ENCODE measurements around the gene SKAP1.

Gene SKAP1

GRCh38 chr17:48144231-48144630 lies 285.8 kb downstream of the SKAP1 start:
- no peak for DNase-seq (ENCODE audit: low read depth)

GRCh38 chr17:48143629-48144028 lies 286.4 kb downstream of the SKAP1 start:
- DNase-seq (ENCODE audit: low read depth) = no peak

GRCh38 chr17:48139944-48140343 lies 290.1 kb downstream of the SKAP1 start:
- DNase-seq (ENCODE audit: low read depth) = no peak

- no peak for DNase-seq (ENCODE audit: low read depth)
Measured at GRCh38 chr17:48137656-48138055, 292.4 kb downstream of the SKAP1 start.

- DNase-seq (ENCODE audit: low read depth) = no peak
Measured at GRCh38 chr17:48134912-48135480, 295.0 kb downstream of the SKAP1 start.

- DNase-seq (ENCODE audit: low read depth) = no peak
Measured at GRCh38 chr17:48132385-48132784, 297.6 kb downstream of the SKAP1 start.

- peak; percentile 83 for DNase-seq (ENCODE audit: low read depth)
Measured at GRCh38 chr17:48131216-48131824, 298.7 kb downstream of the SKAP1 start.

- no peak for DNase-seq (ENCODE audit: low read depth)
Measured at GRCh38 chr17:48129981-48130380, 300.0 kb downstream of the SKAP1 start.

- DNase-seq (ENCODE audit: low read depth) = no peak
Measured at GRCh38 chr17:48128400-48128799, 301.6 kb downstream of the SKAP1 start.

GRCh38 chr17:48127371-48128051 lies 302.5 kb downstream of the SKAP1 start:
- DNase-seq (ENCODE audit: low read depth) = peak; percentile 80

- DNase-seq (ENCODE audit: low read depth) = no peak
Measured at GRCh38 chr17:48126532-48126850, 303.5 kb downstream of the SKAP1 start.

GRCh38 chr17:48125829-48126531 lies 304.0 kb downstream of the SKAP1 start:
- DNase-seq (ENCODE audit: low read depth) = no peak

GRCh38 chr17:48123776-48124388 lies 306.1 kb downstream of the SKAP1 start:
- DNase-seq (ENCODE audit: low read depth) = no peak

- no peak for DNase-seq (ENCODE audit: low read depth)
Measured at GRCh38 chr17:48123111-48123510, 306.9 kb downstream of the SKAP1 start.

GRCh38 chr17:48122665-48123045 lies 307.4 kb downstream of the SKAP1 start:
- no peak for DNase-seq (ENCODE audit: low read depth)

GRCh38 chr17:48121923-48122664 lies 307.9 kb downstream of the SKAP1 start:
- DNase-seq (ENCODE audit: low read depth) = no peak

GRCh38 chr17:48113201-48113676 lies 316.8 kb downstream of the SKAP1 start:
- DNase-seq (ENCODE audit: low read depth) = no peak

GRCh38 chr17:48111937-48112241 lies 318.1 kb downstream of the SKAP1 start:
- no peak for DNase-seq (ENCODE audit: low read depth)

- DNase-seq (ENCODE audit: low read depth) = no peak
Measured at GRCh38 chr17:48110761-48111160, 319.3 kb downstream of the SKAP1 start.

- DNase-seq (ENCODE audit: low read depth) = peak; percentile 94
Measured at GRCh38 chr17:48107137-48108055, 322.6 kb downstream of the SKAP1 start, which contains the start of gene SNX11. Gene SNX11 (plus strand): TSS chr17:48107766. CDS start chr17:48112044, 4,278 bp downstream.

- no peak for DNase-seq (ENCODE audit: low read depth)
Measured at GRCh38 chr17:48106802-48107136, 323.2 kb downstream of the SKAP1 start.

Measured in ELR (cell line).